DND-41 (cell line): Measurements from ENCODE around the gene TNNC2.

Source experiments
- ATAC-seq: fragments of 200-7000 bp; cut with Tn5 transposase; 3 replicates; pipeline ENCODE4 v1.9.1; 2021; ENCODE audit warnings: low read depth; ENCODE audit not compliant: insufficient read depth
- DNase-seq: peaks from one replicate; pipeline ENCODE4 v3.0.0-alpha.2; 2020
- H2AFZ ChIP-seq: 2 replicates; pipeline ENCODE4 v1.6.0; 2012; ENCODE audit warnings: low read depth, low read length
- H3K27ac ChIP-seq: 2 replicates; pipeline ENCODE4 v1.5.1; 2012; ENCODE audit warnings: low read length, inconsistent platforms
- H3K27me3 ChIP-seq: fragments of 200-600 bp; sonication (generic); 2 replicates; pipeline ENCODE4 v1.6.0; 2012; ENCODE audit warnings: low read length, mild to moderate bottlenecking, inconsistent platforms; ENCODE audit not compliant: insufficient read depth, poor library complexity
- H3K36me3 ChIP-seq: 2 replicates; pipeline ENCODE4 v1.5.1; 2012; ENCODE audit warnings: low read length, inconsistent platforms; ENCODE audit not compliant: insufficient read depth
- H3K4me1 ChIP-seq: 2 replicates; pipeline ENCODE4 v1.5.1; 2012; ENCODE audit warnings: mild to moderate bottlenecking, low read length; ENCODE audit not compliant: insufficient read depth
- H3K4me2 ChIP-seq: 2 replicates; pipeline ENCODE4 v1.6.0; 2012; ENCODE audit warnings: mild to moderate bottlenecking, moderate library complexity, low read length, inconsistent platforms; ENCODE audit not compliant: insufficient read depth
- H3K4me3 ChIP-seq, 2 experiments: fragments of 200-600 bp in 1 of 2; shearing (Covaris generic) in 1 of 2; 2 replicates each; pipeline ENCODE4 v1.5.1; 2012 to 2016; ENCODE audit warnings: inconsistent platforms in 2 of 2, low read length in 2 of 2, mild to moderate bottlenecking in 2 of 2, low read depth in 1 of 2, moderate library complexity in 1 of 2
- H3K79me2 ChIP-seq: 2 replicates; pipeline ENCODE4 v1.6.0; 2012; ENCODE audit warnings: low read length, inconsistent platforms; ENCODE audit not compliant: insufficient read depth
- H3K9ac ChIP-seq: 2 replicates; pipeline ENCODE4 v1.6.0; 2012; ENCODE audit warnings: low read depth, mild to moderate bottlenecking, inconsistent platforms, low read length, moderate library complexity
- H3K9me3 ChIP-seq: 2 replicates; pipeline ENCODE4 v1.5.1; 2012; ENCODE audit warnings: low read length, moderate library complexity, mild to moderate bottlenecking, inconsistent platforms; ENCODE audit not compliant: insufficient read depth, severe bottlenecking
- H4K20me1 ChIP-seq: 2 replicates; pipeline ENCODE4 v1.6.0; 2012; ENCODE audit warnings: low read length; ENCODE audit not compliant: insufficient read depth
- EZH2 ChIP-seq: IDR thresholded peaks from 3 replicates; pipeline ENCODE4 v1.6.1; 2012; ENCODE audit warnings: borderline replicate concordance, low read depth, mild to moderate bottlenecking, moderate library complexity, low read length, inconsistent platforms; ENCODE audit not compliant: severe bottlenecking
- TF ChIP-seq, protein P1 (sequence below): IDR thresholded peaks from 2 replicates; pipeline ENCODE4 v1.5.1; 2012; ENCODE audit warnings: borderline replicate concordance, low read length, moderate library complexity, mild to moderate bottlenecking; ENCODE audit not compliant: poor library complexity, severe bottlenecking; ENCODE audit errors: extremely low read depth

TNNC2 gene

DNA sequence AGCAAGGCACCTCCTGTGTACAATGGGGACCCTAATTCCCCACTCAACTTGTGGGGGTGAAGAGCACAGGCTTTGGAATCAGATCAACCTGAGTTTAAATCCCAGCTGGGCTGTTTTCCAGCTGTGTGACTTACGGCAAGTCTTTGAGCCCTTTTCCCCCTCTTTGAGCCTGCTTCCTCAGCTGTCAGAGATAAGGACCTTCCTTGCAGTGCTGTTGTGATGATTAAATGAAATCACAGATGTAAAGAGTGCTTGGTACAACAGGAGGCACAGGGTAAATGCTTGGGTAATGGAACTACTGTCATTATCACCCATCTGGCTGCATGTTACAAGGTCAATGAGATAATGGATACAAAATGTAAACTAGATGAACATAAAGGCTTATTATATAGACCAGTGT lies 9.7 kb upstream of the TNNC2 start:
- no peaks in the 10 kb centered on the region for H3K9me3 ChIP-seq
- no peak for DNase-seq
- H3K4me1 ChIP-seq = no peaks in the 10 kb centered on the region
- peaks cover 14% of the 10 kb centered on the region for H3K36me3 ChIP-seq
- H4K20me1 ChIP-seq = no peaks in the 10 kb centered on the region
- ATAC-seq = no peak; the same call in 2 of the 3 replicates
- no peak overlapping the region for H3K4me3 ChIP-seq
- H2AFZ ChIP-seq = no peak overlapping the region
- no peaks in the 10 kb centered on the region for H3K27me3 ChIP-seq
- no peaks in the 10 kb centered on the region for H3K79me2 ChIP-seq
- H3K9ac ChIP-seq = no peak overlapping the region
- no peak overlapping the region for H3K4me2 ChIP-seq
- TF ChIP-seq EZH2 = no peak
- TF ChIP-seq, protein P1, sequence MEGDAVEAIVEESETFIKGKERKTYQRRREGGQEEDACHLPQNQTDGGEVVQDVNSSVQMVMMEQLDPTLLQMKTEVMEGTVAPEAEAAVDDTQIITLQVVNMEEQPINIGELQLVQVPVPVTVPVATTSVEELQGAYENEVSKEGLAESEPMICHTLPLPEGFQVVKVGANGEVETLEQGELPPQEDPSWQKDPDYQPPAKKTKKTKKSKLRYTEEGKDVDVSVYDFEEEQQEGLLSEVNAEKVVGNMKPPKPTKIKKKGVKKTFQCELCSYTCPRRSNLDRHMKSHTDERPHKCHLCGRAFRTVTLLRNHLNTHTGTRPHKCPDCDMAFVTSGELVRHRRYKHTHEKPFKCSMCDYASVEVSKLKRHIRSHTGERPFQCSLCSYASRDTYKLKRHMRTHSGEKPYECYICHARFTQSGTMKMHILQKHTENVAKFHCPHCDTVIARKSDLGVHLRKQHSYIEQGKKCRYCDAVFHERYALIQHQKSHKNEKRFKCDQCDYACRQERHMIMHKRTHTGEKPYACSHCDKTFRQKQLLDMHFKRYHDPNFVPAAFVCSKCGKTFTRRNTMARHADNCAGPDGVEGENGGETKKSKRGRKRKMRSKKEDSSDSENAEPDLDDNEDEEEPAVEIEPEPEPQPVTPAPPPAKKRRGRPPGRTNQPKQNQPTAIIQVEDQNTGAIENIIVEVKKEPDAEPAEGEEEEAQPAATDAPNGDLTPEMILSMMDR = no peak
- no peak overlapping the region for H3K27ac ChIP-seq

DNA sequence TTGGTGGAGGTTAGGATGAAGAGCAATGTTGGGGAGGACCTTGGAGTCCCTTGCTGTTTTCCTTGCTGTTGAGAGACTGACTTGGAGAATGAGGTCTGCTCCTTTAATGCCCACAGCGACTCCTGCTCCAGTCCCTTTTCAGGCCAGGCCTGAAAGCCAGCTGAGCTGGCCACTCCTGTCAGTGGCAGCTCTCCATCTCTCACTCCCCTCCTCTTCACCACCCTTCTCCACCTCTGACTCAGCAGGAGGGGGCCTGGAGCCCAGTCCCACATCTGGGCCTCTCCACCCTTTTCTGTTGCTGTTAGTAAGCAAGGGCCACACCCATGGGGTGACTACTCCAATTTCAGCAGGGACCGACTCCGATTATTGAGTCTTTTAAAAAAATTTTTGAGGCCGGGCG lies 8.7 kb upstream of the TNNC2 start:
- no peaks in the 10 kb centered on the region for H4K20me1 ChIP-seq
- no peak overlapping the region for H3K4me3 ChIP-seq
- H3K36me3 ChIP-seq = peaks cover 5% of the 10 kb centered on the region; the same call in 1 of the 2 replicates
- H3K9me3 ChIP-seq = no peaks in the 10 kb centered on the region
- no peak overlapping the region for H2AFZ ChIP-seq
- no peaks in the 10 kb centered on the region for H3K27me3 ChIP-seq
- H3K9ac ChIP-seq = no peak overlapping the region
- no peaks in the 10 kb centered on the region for H3K4me1 ChIP-seq
- ATAC-seq = no peak
- no peak for TF ChIP-seq EZH2
- TF ChIP-seq, protein P1 = no peak
- H3K4me2 ChIP-seq = no peak overlapping the region
- DNase-seq = no peak
- H3K27ac ChIP-seq = no peak overlapping the region
- no peaks in the 10 kb centered on the region for H3K79me2 ChIP-seq

DNA sequence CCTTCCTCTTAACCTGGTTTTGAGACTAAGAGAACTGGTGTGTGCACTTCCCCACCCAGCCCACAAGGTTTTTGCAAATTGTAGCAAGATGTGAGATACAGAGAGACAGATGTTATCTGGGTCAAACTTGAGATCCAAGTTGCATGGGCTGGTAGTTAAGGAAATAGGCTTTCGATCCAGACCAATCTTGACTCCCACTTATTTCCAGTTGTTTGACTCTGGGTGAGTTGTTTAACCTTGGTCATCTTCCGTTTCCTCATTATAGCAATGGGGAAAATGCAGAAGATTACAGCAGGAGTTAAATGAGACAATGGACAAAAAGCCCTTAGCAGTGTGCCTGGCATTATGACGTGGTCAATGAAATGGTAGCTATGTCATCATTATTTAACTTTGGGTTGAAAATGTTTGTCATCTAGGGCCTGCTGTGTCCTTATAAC lies 8.2 kb upstream of the TNNC2 start:
- TF ChIP-seq, protein P1 = no peak
- TF ChIP-seq EZH2 = no peak
- no peak overlapping the region for H3K27ac ChIP-seq
- H3K9ac ChIP-seq = no peak overlapping the region
- H3K27me3 ChIP-seq = no peaks in the 10 kb centered on the region
- DNase-seq = no peak
- H3K4me3 ChIP-seq = no peak overlapping the region
- no peak overlapping the region for H3K4me2 ChIP-seq
- H2AFZ ChIP-seq = no peak overlapping the region
- H3K4me1 ChIP-seq = no peaks in the 10 kb centered on the region
- no peaks in the 10 kb centered on the region for H3K9me3 ChIP-seq
- H3K79me2 ChIP-seq = no peaks in the 10 kb centered on the region
- H3K36me3 ChIP-seq = peaks cover 3% of the 10 kb centered on the region; the same call in 1 of the 2 replicates
- no peaks in the 10 kb centered on the region for H4K20me1 ChIP-seq
- no peak for ATAC-seq

DNA sequence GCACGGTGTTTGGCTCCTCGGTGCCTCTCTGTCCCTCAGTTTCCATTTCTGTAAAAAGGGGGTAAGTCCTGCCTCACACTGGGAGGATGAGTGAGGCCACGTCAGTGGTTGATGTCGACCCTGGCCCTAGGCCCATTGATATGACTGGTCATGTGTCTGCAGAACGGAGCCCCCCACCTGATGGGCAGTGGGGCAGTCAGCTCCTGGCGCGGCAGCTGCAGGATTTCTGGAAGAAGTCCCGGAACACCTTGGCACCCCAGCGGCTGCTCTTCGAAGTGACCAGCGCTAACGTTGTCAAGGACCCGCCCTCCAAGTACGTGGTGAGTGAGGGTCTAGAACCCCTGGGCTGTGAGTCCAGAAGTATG lies 7.7 kb upstream of the TNNC2 start:
- no peak for TF ChIP-seq EZH2
- TF ChIP-seq, protein P1 = no peak
- no peak overlapping the region for H3K9ac ChIP-seq
- ATAC-seq (no peak), DNase-seq (no peak)
- no peaks in the 10 kb centered on the region for H4K20me1 ChIP-seq
- H3K27ac ChIP-seq = no peak overlapping the region
- H3K4me2 ChIP-seq = no peak overlapping the region
- H2AFZ ChIP-seq = no peak overlapping the region
- no peaks in the 10 kb centered on the region for H3K4me1 ChIP-seq
- H3K4me3 ChIP-seq = no peak overlapping the region
- H3K79me2 ChIP-seq = no peaks in the 10 kb centered on the region
- no peaks in the 10 kb centered on the region for H3K9me3 ChIP-seq
- H3K36me3 ChIP-seq = peaks cover 3% of the 10 kb centered on the region; the same call in 1 of the 2 replicates
- no peaks in the 10 kb centered on the region for H3K27me3 ChIP-seq
